Breast epithelium (tissue), 3 donors: ENCODE results near the gene CCDC30.

Experiments
- POLR2A ChIP-seq: fragments of 450-650 bp; IDR thresholded peaks from one replicate; pipeline ENCODE4 v1.6.1; 2016; ENCODE audit warnings: antibody characterized with exemption, mild to moderate bottlenecking, moderate library complexity
- POLR2AphosphoS5 ChIP-seq, 3 donors: sonication (generic); formaldehyde crosslinking; IDR thresholded peaks; one replicate each; pipeline ENCODE4 v1.6.1; 2017; ENCODE audit warnings: antibody characterized with exemption in 3 of 3
- TF ChIP-seq, protein P1 (sequence below), 3 donors: fragments of 450-650 bp; IDR thresholded peaks; one replicate each; pipeline ENCODE4 v1.5.1; 2016 to 2017; ENCODE audit warnings: antibody characterized with exemption in 3 of 3, mild to moderate bottlenecking in 3 of 3, moderate library complexity in 3 of 3

DNA sequence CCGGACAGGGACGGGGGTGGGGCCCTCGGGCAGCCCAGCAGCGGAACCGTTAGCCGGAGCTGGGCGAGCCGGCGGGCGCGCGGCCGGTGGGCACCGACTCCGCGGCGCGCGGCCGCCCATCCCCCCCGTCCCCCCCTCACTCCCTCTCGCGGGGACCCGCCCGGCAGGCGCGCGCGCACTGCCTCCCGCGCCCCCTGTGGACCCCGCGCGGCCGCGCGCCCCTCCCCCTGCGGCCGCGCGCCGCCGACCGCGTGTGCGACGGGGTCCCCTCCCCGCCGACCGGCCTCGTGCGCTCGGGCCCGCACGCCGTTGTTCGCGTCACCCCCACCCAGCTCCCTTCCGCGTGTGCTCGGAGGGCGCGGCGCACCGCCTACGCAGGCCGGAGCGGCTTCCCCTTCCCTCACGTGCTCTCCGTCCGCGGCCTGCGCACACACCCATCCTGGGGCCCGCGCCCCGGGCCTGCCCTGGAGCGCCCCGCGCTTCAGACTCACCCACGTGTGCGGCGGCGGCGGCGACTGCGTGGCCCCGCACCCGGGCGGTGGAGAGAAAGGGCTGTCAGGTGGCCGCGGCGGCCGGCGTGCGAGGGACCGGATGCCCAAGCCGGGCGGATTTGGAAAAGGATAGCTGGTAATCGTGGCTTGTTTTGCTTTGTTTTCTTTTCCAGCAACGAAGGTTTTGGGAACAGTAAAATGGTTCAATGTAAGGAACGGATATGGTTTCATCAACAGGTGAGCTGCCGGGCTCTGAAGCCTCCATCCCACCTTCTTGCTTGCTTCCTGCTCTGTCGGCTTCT, 219.8 kb downstream of the CCDC30 start:
- TF ChIP-seq, protein P1, sequence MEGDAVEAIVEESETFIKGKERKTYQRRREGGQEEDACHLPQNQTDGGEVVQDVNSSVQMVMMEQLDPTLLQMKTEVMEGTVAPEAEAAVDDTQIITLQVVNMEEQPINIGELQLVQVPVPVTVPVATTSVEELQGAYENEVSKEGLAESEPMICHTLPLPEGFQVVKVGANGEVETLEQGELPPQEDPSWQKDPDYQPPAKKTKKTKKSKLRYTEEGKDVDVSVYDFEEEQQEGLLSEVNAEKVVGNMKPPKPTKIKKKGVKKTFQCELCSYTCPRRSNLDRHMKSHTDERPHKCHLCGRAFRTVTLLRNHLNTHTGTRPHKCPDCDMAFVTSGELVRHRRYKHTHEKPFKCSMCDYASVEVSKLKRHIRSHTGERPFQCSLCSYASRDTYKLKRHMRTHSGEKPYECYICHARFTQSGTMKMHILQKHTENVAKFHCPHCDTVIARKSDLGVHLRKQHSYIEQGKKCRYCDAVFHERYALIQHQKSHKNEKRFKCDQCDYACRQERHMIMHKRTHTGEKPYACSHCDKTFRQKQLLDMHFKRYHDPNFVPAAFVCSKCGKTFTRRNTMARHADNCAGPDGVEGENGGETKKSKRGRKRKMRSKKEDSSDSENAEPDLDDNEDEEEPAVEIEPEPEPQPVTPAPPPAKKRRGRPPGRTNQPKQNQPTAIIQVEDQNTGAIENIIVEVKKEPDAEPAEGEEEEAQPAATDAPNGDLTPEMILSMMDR (IDR thresholded peaks at IDR 0.05): no peak
- TF ChIP-seq POLR2A (no peak), POLR2AphosphoS5 (IDR thresholded peaks at IDR 0.05) (peak in 2 of 3 donors; percentile 50 to 52)
